Islet precursor cell (in vitro differentiated cells): ENCODE measurements around the gene CCDC3.
"Not testable (repeated sequence)": the region's sequence is repeated elsewhere in the genome, so short reads cannot be mapped to it uniquely, and the experiment has no call there.

Experiments
- DNase-seq: peaks from one replicate; pipeline ENCODE4 v3.0.0-alpha.2; 2018

The CCDC3 gene

GRCh38 chr10:12876266-12876665 lies 125.2 kb downstream of the CCDC3 start:
- no peak for DNase-seq

GRCh38 chr10:12875100-12875499 lies 126.4 kb downstream of the CCDC3 start:
- DNase-seq = no peak

- no peak for DNase-seq
These were observed 127.0 kb downstream of the CCDC3 start for GRCh38 chr10:12874501-12874900.

- no peak for DNase-seq
These were observed 128.3 kb downstream of the CCDC3 start for GRCh38 chr10:12873172-12873571.

- DNase-seq = no peak
These were observed 128.9 kb downstream of the CCDC3 start for GRCh38 chr10:12872577-12872976.

- no peak for DNase-seq
These were observed 132.1 kb downstream of the CCDC3 start for GRCh38 chr10:12869427-12869826.

GRCh38 chr10:12868229-12868628 lies 133.3 kb downstream of the CCDC3 start:
- no peak for DNase-seq

GRCh38 chr10:12865515-12865914 lies 136.0 kb downstream of the CCDC3 start:
- not testable (repeated sequence) for DNase-seq

- no peak for DNase-seq
These were observed 139.1 kb downstream of the CCDC3 start for GRCh38 chr10:12862459-12862858.

- DNase-seq = peak; percentile 3
These were observed 146.5 kb downstream of the CCDC3 start for GRCh38 chr10:12854988-12855387.

- peak; percentile 10 for DNase-seq
These were observed 148.8 kb downstream of the CCDC3 start for GRCh38 chr10:12852687-12853086.

GRCh38 chr10:12849319-12850181 lies 152.0 kb downstream of the CCDC3 start:
- peak; percentile 63 for DNase-seq

GRCh38 chr10:12848439-12849173 lies 152.9 kb downstream of the CCDC3 start:
- DNase-seq = no peak

GRCh38 chr10:12847361-12847975 lies 154.0 kb downstream of the CCDC3 start:
- peak; percentile 67 for DNase-seq

GRCh38 chr10:12846718-12847117 lies 154.8 kb downstream of the CCDC3 start:
- DNase-seq = no peak
